A673 (cell line): ENCODE measurements around the gene TMEM217. TPM values are rescaled to one million over a fixed set of nuclear protein-coding genes. Genes with fewer than 3 reads are reported as not detected.
A peak's percentile ranks its signal among the peaks of the same experiment; 100 is the strongest.

Source experiments
- BruUV-seq: library from RNA; stranded (reverse); fragments of 400-500 nt; replicated peaks from 2 replicates; lab custom pipeline; 2021; lab: Mats Ljungman, UMichigan
- CTCF ChIA-PET: fragments of 300-600 bp; sonication (Branson Sonifier 250); formaldehyde crosslinking; loops from one replicate; lab custom pipeline; 2022; ENCODE audit warnings: antibody characterized with exemption; lab: Charles Lee
- POLR2A ChIA-PET: fragments of 300-600 bp; sonication (Branson Sonifier 250); formaldehyde crosslinking; loops from one replicate; lab custom pipeline; 2022; ENCODE audit warnings: antibody characterized with exemption; ENCODE audit not compliant: low non-redundant PET; lab: Charles Lee
- DNase-seq: peaks from one replicate; pipeline ENCODE4 v3.0.0-alpha.2; 2015; ENCODE audit warnings: low spot score
- H3K27ac ChIP-seq: fragments of 200-600 bp; sonication (generic); 2 replicates; pipeline ENCODE4 v1.5.1; 2016; ENCODE audit warnings: mixed run types, low read depth, mild to moderate bottlenecking, mixed read lengths, antibody characterized with exemption, low read length; ENCODE audit not compliant: poor library complexity, severe bottlenecking
- H3K27me3 ChIP-seq: fragments of 200-600 bp; sonication (generic); replicated peaks from 2 replicates; pipeline ENCODE4 v1.6.1; 2017; ENCODE audit warnings: mixed run types, low read depth, mild to moderate bottlenecking, mixed read lengths, antibody characterized with exemption, low read length; ENCODE audit not compliant: insufficient read depth, poor library complexity
- H3K36me3 ChIP-seq: fragments of 200-600 bp; sonication (generic); 2 replicates; pipeline ENCODE4 v1.6.1; 2016; ENCODE audit warnings: mixed run types, mild to moderate bottlenecking, mixed read lengths, antibody characterized with exemption, low read length; ENCODE audit not compliant: insufficient read depth, poor library complexity, severe bottlenecking
- H3K4me1 ChIP-seq: fragments of 200-600 bp; sonication (generic); 2 replicates; pipeline ENCODE4 v1.6.1; 2017; ENCODE audit warnings: mixed run types, mild to moderate bottlenecking, mixed read lengths, antibody characterized with exemption, low read length; ENCODE audit not compliant: insufficient read depth, poor library complexity, severe bottlenecking
- H3K4me3 ChIP-seq: fragments of 200-600 bp; sonication (generic); 2 replicates; pipeline ENCODE4 v1.5.1; 2016; ENCODE audit warnings: low read depth, mixed run types, mild to moderate bottlenecking, mixed read lengths, low read length; ENCODE audit not compliant: poor library complexity, severe bottlenecking
- H3K9me3 ChIP-seq: fragments of 200-600 bp; sonication (generic); 2 replicates; pipeline ENCODE4 v1.6.1; 2016; ENCODE audit warnings: mixed run types, low read depth, mild to moderate bottlenecking, mixed read lengths, antibody characterized with exemption, low read length; ENCODE audit not compliant: poor library complexity, severe bottlenecking
- CTCF ChIP-seq: fragments of 300-800, 200-600 bp; sonication (generic); conservative IDR thresholded peaks from 2 replicates; pipeline ENCODE4 v1.5.1; 2017; ENCODE audit warnings: low read depth, mild to moderate bottlenecking, antibody characterized with exemption, low read length, moderate library complexity, mixed read lengths
- EZH2 ChIP-seq: fragments of 200-600 bp; sonication (generic); IDR thresholded peaks from 2 replicates; pipeline ENCODE4 v1.6.1; 2017; ENCODE audit warnings: borderline replicate concordance, low read depth, mild to moderate bottlenecking, mixed read lengths, antibody characterized with exemption, low read length; ENCODE audit not compliant: poor library complexity, severe bottlenecking
- intact Hi-C: fragments of 100-400 bp; cut with micrococcal nuclease; formaldehyde crosslinking; loops from one replicate; pipeline ENCODE4 v1.10.0; 2022; ENCODE audit not compliant: unreplicated experiment
- total RNA-seq: library from RNA; stranded (reverse); gene quantifications from 2 replicates; pipeline ENCODE4 v1.2.3, GENCODE V29; 2021

Gene TMEM217
- total RNA-seq, 1 experiment from 2014 or later: 0.37 TPM

GRCh38 chr6:37171970-37172812, 85.8 kb downstream of the TMEM217 start:
- H3K4me1 ChIP-seq: peaks cover 8% of the 10 kb centered on the region
- H3K9me3 ChIP-seq: no peaks in the 10 kb centered on the region
- H3K4me3 ChIP-seq: peak overlapping the region; percentile 64
- peak; percentile 91 for DNase-seq
- CTCF ChIA-PET: interaction anchor here (1.2 to 5.4 kb wide), 5 partner anchors 50 to 153 kb away, joined by 3 to 38 read pairs (median 7); no protein-coding TSS in a partner anchor
- intact Hi-C loops: loop anchor here (1.0 to 10.0 kb wide), 4 partner anchors 113 to 287 kb away; partner anchors contain the start of gene C6orf89
- no peaks in the 10 kb centered on the region for H3K27me3 ChIP-seq
- POLR2A ChIA-PET: no interaction called here
- H3K27ac ChIP-seq: no peak overlapping the region
- TF ChIP-seq CTCF (peak; percentile 95), EZH2 (no peak)
- BruUV-seq: TSS peak; percentile 46
- peaks cover 31% of the 10 kb centered on the region for H3K36me3 ChIP-seq

GRCh38 chr6:37171201-37171969, 86.6 kb downstream of the TMEM217 start:
- ChIA-PET CTCF (interaction anchor here (0.6 to 5.4 kb wide), 11 partner anchors 39 to 194 kb away, joined by 3 to 38 read pairs (median 4); no protein-coding TSS in a partner anchor), POLR2A (no interaction called here)
- no TSS peak for BruUV-seq
- Histone ChIP-seq H3K4me1 (peaks cover 8% of the 10 kb centered on the region), H3K9me3 (no peaks in the 10 kb centered on the region), H3K36me3 (peaks cover 31% of the 10 kb centered on the region), H3K27me3 (no peaks in the 10 kb centered on the region), H3K27ac (no peak overlapping the region), H3K4me3 (peak overlapping the region; percentile 64)
- TF ChIP-seq EZH2 (no peak), CTCF (no peak)
- peak; percentile 30 for DNase-seq
- intact Hi-C loops: loop anchor here (1.0 to 10.0 kb wide), 2 partner anchors 112 to 287 kb away; partner anchors contain the start of gene C6orf89
